C4-2B (cell line): ENCODE data around the gene MUC5B.

Source experiments
- H3K27ac ChIP-seq: fragments of 450-650 bp; 2 replicates; pipeline ENCODE4 v1.5.1; 2017
- ZFX ChIP-seq: fragments of 450-650 bp; IDR thresholded peaks from 2 replicates; pipeline ENCODE4 v1.6.1; 2017
- TF ChIP-seq, protein P1 (sequence below): fragments of 450-650 bp; conservative IDR thresholded peaks from 2 replicates; pipeline ENCODE4 v1.5.1; 2017; ENCODE audit warnings: mild to moderate bottlenecking

MUC5B gene

DNA sequence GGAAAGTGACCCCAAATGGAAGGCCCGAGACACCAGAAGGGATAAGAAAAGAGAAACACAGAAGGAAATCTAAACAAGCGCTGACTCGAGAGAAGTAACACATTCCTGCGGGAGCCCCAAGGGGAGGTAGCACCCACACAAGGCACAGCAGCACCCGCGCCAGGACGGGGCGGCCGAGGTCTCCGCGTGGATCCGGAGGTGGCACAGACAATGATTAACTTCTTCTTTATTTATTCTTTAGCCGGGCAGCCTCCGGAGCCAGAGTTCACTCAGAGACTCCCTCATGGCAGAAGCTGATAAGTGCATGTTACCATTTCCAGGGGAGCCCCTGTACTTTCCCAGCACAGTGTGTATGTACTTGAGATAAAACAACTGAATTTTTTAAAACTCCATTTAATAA is 81.5 kb downstream of the MUC5B start:
- peak overlapping the region; percentile 65 for H3K27ac ChIP-seq
- TF ChIP-seq, protein P1, sequence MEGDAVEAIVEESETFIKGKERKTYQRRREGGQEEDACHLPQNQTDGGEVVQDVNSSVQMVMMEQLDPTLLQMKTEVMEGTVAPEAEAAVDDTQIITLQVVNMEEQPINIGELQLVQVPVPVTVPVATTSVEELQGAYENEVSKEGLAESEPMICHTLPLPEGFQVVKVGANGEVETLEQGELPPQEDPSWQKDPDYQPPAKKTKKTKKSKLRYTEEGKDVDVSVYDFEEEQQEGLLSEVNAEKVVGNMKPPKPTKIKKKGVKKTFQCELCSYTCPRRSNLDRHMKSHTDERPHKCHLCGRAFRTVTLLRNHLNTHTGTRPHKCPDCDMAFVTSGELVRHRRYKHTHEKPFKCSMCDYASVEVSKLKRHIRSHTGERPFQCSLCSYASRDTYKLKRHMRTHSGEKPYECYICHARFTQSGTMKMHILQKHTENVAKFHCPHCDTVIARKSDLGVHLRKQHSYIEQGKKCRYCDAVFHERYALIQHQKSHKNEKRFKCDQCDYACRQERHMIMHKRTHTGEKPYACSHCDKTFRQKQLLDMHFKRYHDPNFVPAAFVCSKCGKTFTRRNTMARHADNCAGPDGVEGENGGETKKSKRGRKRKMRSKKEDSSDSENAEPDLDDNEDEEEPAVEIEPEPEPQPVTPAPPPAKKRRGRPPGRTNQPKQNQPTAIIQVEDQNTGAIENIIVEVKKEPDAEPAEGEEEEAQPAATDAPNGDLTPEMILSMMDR: no peak
- TF ChIP-seq ZFX: no peak

DNA sequence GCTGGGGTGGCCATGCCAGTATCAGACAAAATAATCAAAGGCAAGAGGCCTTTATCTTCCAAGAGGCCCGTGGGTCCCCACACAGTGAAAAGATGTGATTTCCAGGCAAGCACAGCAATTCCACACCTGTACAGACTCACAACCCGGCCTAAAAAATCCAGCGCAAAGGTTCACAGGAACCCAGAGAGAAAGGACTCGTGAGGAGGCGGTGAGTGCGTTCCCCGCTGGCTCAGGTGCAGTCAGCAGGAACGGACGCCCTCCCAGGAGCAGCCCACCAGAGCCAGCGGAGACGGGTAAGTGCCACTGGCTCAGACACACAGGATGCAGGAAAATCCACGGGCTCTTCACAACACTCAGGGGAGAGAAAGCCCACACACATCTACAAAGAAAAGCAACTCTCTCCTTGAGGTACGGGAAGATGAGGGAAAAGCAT is 82.2 kb downstream of the MUC5B start:
- no peak overlapping the region for H3K27ac ChIP-seq
- TF ChIP-seq ZFX: no peak
- TF ChIP-seq, protein P1: no peak

DNA sequence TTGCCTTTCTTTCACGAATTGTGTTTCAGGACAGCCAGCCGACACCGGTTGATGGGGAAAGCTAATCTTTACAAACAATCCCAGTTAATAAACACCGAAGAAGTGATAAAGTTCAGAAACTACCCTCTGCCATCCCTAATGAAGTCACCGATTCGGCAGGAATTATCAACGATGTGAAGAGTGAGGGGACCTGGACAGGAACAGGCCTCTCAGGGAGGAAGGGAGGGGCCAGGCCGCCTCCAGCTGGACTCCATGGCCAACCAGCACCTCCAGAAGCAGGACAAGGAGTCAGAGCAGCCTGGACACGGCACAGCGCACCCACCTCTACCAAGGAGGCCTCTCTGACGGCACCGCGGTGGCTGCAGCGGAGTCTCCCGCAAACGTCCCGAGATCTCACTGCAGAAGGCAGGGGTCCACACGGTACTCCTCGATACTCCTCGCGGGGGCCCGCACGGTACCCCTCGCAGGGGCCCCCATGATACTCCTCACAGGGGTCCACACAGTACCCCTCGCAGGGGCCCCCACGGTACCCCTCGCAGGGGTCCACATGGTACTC is 82.7 kb downstream of the MUC5B start:
- no peak overlapping the region for H3K27ac ChIP-seq

DNA sequence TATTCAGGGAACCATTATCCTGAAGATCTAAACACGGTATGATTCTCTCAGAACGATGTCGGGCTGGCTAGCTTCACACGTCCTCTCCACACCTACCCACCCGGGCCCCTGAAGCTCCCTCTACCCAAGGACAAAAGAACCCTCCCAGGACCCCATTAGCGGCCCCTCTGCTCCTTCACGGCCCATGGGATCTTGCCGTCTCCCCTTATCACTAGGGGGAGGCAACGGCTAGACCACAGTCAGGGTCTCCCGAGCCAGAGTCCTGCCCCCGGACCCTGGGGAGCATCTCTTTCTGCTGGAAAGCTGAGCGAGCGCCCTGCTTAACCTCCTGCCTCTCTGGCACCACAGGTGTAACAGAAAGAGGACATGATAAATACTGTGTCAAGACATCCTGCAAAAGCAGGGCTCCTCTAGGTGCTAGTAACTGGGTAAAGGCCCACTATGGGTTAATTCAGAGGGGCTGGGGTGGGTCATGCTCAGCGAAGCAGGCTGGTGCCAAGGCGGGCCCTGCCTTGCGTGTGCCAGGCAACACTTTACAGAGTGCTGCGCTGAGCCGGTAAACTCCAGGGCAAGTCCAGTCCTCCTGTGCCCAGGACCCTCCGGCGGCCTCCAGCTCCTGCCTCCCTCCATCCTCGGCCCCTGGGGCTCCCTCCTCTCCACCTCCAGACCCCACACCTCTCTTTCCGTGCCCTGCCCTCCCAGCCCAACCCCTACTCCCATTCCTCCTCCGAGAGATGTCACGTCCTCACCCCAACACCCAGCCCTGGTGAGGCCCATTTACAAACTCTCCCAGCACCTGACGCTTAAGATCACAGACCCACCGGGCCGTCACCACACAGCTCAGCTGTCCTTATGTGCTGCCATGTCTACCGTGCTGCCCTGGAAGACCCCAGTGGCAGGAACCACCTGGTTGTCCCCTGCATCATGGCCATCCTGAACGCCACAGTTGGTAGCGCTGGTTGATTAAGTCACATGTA is 83.6 kb downstream of the MUC5B start:
- H3K27ac ChIP-seq: no peak overlapping the region
- TF ChIP-seq, protein P1: no peak
- no peak for TF ChIP-seq ZFX

More for the DNA sequence above, 82.7 kb downstream of the MUC5B start:
- TF ChIP-seq, protein P1: no peak
- no peak for TF ChIP-seq ZFX

DNA sequence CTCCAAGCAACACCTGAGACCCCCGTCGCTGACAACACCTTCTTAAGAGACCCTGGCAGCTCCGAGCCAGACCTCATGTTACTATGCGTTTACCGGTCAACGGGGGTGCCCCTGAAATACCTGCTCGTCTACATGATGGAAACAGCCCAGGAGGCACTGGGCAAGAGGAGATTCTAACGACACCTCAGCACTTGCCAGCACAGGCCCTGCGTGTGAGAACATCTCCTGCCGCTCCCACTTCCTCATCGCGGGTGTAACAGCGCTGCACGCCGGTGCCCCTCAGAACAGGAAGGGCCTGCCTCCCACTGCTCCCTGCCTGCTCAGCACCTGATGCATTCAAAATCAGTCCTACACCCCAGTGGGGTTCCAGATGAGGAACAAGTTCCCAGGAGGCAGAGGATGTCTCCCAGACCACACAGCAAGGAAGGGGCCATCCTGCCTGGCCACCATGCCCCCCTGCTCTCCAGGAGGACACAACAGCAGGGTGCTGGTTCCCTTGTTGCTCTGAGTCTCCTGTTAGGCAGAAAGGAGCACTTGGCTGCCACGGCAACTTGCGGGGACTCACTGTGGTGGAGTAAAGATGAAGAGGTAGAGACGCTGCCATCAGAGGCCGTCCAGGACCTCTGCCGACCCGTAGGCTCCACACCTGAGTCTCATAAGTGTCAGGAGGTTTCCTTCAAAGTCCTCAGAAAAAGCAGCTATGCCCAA is 84.5 kb downstream of the MUC5B start:
- TF ChIP-seq ZFX: no peak
- TF ChIP-seq, protein P1: no peak
- H3K27ac ChIP-seq: no peak overlapping the region

DNA sequence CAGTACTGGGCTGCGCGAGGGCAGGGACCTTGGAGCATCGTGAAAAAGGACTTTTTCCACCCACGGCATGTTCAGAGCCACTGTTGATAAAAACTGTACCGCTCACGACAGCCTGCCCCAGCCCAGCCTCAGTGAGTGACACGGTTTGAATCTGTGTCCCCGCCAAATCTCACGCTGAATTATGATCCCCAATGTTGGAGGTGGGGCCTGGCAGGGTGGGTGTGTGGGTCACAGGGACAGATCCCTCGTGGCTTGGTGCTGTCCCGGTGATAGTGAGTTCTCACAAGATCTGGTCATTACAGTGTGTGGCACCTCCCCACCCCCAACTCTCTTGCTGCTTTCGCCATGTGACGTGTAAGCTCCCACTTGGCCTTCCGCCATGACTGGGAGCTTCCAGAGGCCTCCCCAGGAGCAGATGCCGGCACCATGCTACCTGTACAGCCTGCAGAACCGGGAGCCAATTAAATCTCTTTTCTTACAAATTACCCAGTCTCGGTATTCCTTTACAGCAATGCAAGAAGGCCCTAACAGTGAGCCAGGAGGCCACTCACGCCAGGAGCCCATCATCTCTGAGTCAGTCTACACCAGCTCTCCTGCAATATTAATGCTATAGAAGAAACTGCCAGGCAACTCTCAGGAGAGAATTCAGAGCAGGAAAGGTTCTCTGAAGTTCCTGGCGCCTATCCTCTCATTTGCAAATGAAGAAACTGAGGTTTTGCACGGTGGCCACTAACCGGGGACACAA is 85.3 kb downstream of the MUC5B start:
- H3K27ac ChIP-seq: peak overlapping the region; percentile 98
- TF ChIP-seq, protein P1: no peak
- no peak for TF ChIP-seq ZFX
